Astrocyte of the hippocampus (primary cell): ENCODE data around the gene MESP2.
A peak's percentile ranks its signal among the peaks of the same experiment; 100 is the strongest.

Source experiments
- DNase-seq: peaks from one replicate; pipeline ENCODE4 v3.0.0; 2011; ENCODE audit warnings: low read depth, low spot score

The MESP2 gene

DNA sequence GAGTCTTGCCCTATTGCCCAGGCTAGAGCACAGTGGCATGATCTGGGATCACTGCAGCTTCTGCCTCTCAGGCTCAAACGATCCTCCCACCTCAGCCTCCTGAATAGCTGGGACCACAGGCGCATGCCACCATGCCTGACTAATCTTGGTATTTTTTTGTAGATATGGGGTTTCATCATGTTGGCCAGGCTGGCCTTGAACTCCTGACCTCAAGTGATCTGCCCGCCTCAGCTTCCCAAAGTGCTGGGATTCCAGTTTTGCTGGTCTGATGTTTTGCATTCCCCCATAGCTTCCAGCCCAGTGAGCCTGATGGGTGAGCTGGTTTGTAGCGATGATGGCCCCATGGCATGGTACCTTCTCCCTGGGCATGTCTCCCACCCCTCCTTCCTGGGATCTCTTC lies 20.4 kb upstream of the MESP2 start:
- no peak for DNase-seq

DNA sequence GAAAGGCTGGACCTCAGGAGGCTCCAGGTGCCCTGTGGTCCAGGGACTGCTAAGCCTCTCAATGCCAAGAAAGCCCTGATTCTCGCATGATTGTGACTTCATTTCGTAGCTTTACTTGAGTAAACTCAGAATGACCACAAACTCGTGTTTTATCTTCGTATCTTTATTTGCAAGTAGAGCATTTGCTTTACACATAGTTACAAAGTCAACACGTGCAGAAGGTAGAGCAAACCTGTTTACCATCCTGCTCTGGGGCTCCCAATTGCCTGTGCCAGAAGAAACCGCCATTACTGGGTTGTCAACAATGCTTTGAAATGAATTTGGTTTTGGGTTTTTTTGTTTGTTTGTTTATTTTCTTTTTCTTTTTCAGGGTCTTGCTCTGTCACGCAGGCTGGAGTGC lies 19.2 kb upstream of the MESP2 start:
- no peak for DNase-seq

- no peak for DNase-seq
These were observed 17.8 kb upstream of the MESP2 start for GRCh38 chr15:89758283-89758682.

GRCh38 chr15:89758981-89759380 lies 17.2 kb upstream of the MESP2 start:
- no peak for DNase-seq

GRCh38 chr15:89759835-89760234 lies 16.3 kb upstream of the MESP2 start:
- DNase-seq = no peak

GRCh38 chr15:89760303-89761008 lies 15.7 kb upstream of the MESP2 start:
- peak; percentile 87 for DNase-seq

- peak; percentile 32 for DNase-seq
These were observed 14.9 kb upstream of the MESP2 start for GRCh38 chr15:89761009-89761831.

DNA sequence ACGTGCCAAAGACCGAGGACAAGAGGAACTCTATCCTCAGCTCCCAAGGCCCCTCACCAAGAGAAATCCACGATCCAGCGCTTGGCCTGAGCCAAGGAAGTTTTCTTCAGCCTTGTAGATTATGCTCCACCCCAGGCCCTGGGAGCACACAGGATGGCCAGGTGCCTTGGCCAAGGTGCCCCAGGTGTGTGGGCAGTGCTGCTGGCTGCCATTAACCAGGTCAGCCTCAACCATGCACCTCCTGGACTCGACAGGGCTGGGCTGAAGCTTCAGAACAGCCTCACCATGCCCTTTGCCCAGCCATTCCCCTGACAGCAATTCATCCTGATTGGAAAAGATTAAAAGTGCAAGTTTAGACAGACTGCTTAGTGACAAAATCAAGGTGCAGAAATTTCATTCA lies 14.2 kb upstream of the MESP2 start:
- DNase-seq = no peak

- DNase-seq = no peak
These were observed 10.4 kb upstream of the MESP2 start for GRCh38 chr15:89765694-89766093.

DNA sequence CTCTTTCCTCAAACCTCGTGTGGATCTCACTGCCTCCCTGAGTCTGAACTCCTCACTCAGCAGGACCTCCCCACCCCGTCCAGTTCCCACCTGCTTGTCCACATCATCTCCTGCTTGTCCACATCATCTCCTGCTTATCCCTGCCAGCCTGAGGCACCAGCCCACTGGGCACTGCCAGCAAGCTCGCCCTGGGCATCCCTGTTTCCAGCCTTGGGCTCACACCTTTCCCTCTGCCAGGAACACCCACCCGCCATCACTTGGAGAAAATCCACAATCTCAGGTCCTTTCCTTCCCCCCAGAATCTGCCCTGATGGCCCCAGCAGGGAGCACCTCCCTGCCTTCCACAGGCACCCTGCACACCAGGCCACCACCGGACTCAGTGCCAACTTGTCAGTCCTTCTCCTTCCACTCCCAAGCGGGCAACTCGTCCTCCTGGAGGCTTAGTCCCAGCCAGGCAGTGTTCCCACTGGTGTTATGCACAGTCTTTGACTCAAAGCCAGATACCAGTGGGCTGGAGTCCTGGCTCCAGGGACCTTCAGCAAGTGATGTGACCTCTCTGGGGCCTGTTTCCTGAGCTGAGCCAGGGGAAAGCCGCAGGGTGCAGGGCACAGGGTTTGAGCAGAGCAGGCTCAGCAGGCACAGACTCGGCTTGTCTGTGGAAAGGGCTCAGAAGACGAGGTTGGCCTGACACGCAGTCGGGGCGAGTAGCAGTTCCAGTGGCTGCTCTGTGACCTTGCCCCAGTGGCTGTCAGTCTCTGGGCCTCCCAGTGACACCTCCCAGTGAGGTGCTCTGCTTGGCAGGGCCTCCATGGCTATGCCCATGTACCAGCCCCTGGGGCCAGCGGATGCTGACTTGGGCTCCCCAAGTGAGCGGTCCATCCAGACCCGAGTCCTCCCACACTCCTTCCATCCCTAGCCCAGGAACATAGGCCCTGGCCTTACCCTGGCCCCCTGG lies 9.5 kb upstream of the MESP2 start:
- DNase-seq = peak; percentile 21

GRCh38 chr15:89767411-89767915 lies 8.7 kb upstream of the MESP2 start:
- DNase-seq = no peak

- no peak for DNase-seq
These were observed 8.0 kb upstream of the MESP2 start for GRCh38 chr15:89768071-89768500.

- no peak for DNase-seq
These were observed 6.8 kb upstream of the MESP2 start for GRCh38 chr15:89769366-89769765.

DNA sequence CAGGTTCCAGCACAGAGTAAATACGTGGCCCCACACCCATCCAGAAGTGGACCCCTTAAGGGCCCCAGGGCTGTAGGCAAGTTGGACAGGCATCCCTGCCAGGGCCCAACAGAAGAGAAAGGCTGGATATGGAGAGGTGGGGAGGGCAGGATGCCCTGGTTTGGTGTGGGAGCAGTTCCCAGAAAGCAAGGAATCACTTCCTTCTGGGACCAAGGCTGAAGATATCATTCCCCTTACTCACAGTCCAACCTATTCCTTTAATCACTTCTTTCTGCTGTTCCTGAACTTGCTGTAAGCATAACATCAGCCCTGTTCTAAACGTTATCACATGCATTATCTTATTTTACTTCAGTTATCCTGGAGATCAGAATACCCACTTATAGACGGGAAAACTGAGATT lies 6.1 kb upstream of the MESP2 start:
- peak; percentile 41 for DNase-seq

- DNase-seq = peak; percentile 26
These were observed 3.1 kb upstream of the MESP2 start for GRCh38 chr15:89772932-89773583.

DNA sequence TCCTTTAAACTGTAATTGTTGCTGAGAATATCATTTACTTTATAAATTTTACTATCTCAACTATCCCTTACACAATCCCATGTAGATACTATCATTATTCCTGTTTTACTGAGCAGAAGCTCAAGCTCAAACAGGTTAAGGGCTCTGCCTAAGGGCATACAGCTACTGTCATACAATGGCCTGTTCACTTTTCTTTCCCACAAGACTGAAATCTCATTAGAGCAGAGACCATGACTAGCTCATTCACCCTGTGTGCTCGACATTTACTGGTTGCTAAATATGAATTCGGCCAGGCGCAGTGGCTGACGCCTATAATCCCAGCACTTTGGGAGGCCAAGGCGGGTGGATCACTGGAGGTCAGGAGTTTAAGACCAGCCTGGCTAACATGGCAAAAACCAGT lies 1.6 kb upstream of the MESP2 start:
- DNase-seq = no peak

GRCh38 chr15:89775815-89776214 lies 317 bp upstream of the MESP2 start:
- DNase-seq = no peak

DNA sequence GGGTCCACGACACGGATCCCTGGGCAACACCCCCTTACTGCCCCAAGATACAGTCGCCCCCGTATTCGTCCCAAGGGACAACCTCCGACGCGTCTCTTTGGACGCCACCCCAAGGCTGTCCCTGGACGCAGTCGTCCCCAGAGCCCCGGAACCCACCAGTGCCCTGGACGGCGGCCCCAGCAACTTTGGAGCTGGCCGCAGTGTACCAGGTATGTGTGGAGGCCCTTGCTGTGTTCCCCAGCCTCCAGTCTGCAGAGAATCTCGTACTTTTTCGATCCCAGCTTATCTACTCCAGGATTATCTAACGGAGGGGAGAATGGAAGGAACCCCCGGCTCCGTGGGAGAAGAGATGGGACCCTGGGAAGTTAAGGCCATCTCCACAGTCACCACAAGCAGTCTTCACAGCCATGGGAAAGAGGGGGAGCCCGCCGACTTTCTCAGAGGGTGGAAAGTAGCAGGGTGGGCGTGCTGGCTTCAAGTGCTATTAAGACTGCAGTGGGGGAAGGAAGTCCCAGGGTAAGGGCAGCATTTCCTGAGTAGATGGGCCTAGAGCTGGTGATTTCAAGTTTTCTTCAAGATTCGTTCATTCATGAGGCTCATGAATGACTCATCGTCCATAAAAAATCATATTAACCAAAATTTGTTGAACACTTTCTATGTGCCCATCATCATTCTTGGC lies 1.1 kb downstream of the MESP2 start:
- DNase-seq = no peak

DNA sequence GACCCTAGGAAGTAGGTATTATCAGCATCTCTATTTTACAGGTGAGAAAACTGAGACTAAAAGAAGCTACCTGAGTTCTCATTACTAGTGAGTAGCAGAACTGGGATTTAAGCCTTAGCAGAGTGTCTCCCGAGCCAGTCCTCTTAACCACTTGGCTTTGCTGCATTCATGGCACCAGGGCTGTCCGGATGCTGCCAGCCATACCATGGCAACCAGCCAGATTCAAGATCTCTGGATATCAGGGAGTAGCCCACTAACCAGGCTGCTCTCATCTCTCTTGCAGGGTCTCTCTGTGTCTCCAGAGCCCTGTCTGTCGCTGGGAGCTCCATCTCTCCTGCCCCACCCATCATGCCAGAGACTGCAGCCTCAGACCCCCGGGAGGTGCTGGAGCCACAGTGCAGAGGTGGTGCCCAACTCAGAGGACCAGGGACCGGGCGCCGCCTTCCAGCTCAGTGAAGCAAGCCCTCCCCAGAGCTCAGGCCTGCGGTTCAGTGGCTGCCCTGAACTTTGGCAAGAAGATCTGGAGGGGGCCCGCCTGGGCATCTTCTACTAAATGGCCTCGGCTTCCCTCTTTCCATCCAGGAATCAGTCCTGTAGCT lies 1.7 kb downstream of the MESP2 start:
- no peak for DNase-seq

DNA sequence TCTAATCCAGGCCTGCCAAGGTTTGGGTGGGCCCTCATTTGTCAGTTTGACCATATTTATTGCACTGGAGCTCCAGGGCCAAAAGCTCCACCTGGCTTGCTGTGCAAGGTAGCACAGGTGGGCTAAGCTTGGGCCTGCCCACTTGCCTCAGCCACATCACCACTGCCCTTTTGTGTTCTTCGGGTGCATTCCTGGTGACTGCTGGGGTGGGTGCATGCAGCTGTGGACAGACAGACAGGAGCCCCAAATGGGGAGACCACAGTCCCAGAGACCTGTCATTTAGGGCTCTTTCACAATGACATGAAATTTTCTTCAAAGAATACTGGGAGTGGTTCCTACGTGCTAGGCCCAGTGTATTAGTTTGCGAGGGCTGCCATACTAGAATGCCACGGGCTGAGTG lies 2.7 kb downstream of the MESP2 start:
- DNase-seq = no peak
